GM18867 (cell line): Measurements from ENCODE around the gene CBX8.
A peak's percentile ranks its signal among the peaks of the same experiment; 100 is the strongest.

Source experiments
- ATAC-seq: cut with Tn5 transposase; IDR thresholded peaks from one replicate; pipeline ENCODE4 v1.9.1; 2021; ENCODE audit warnings: mild to moderate bottlenecking, moderate library complexity; ENCODE audit not compliant: unreplicated experiment

The CBX8 gene

GRCh38 chr17:79808763-79809529, 12.1 kb upstream of the CBX8 start:
- no peak for ATAC-seq

- ATAC-seq: no peak
These were observed 10.2 kb upstream of the CBX8 start for GRCh38 chr17:79806863-79807720.

- ATAC-seq: no peak
These were observed 9.5 kb upstream of the CBX8 start for GRCh38 chr17:79806446-79806760.

GRCh38 chr17:79804856-79805696, 8.2 kb upstream of the CBX8 start:
- no peak for ATAC-seq

- peak; percentile 59 for ATAC-seq
These were observed 7.3 kb upstream of the CBX8 start for GRCh38 chr17:79803997-79804855.

GRCh38 chr17:79803421-79803996, 6.6 kb upstream of the CBX8 start:
- ATAC-seq: no peak

- no peak for ATAC-seq
These were observed 6.0 kb upstream of the CBX8 start for GRCh38 chr17:79802736-79803420.

GRCh38 chr17:79802039-79802735, 5.3 kb upstream of the CBX8 start:
- ATAC-seq: no peak

GRCh38 chr17:79801156-79802038, 4.5 kb upstream of the CBX8 start:
- no peak for ATAC-seq

- ATAC-seq: no peak
These were observed 3.7 kb upstream of the CBX8 start for GRCh38 chr17:79800325-79801155.

- no peak for ATAC-seq
These were observed 2.9 kb upstream of the CBX8 start for GRCh38 chr17:79799538-79800324.

GRCh38 chr17:79799174-79799537, 2.3 kb upstream of the CBX8 start:
- no peak for ATAC-seq

GRCh38 chr17:79798299-79799173, 1.7 kb upstream of the CBX8 start:
- no peak for ATAC-seq

- ATAC-seq: peak; percentile 17
These were observed 818 bp upstream of the CBX8 start for GRCh38 chr17:79797492-79798298.

GRCh38 chr17:79796444-79796762, 474 bp downstream of the CBX8 start:
- no peak for ATAC-seq
